Measurements from ENCODE around the gene NPHP4.
"Not testable (repeated sequence)": the region's sequence is repeated elsewhere in the genome, so short reads cannot be mapped to it uniquely, and the experiment has no call there.

NPHP4 gene

GRCh38 chr1:5854754-5855153 lies 137.5 kb downstream of the NPHP4 start:
- H3K4me3 ChIP-seq (replicated peaks in 1 of 2; ENCODE audit: low read depth in 2 of 2, low read length in 2 of 2), result no peak overlapping the region

GRCh38 chr1:5853858-5854257 lies 138.4 kb downstream of the NPHP4 start:
- DNase-seq (ENCODE audit: low read depth in 2 of 2); H3K4me3 ChIP-seq (replicated peaks in 1 of 2; ENCODE audit: low read depth in 2 of 2, low read length in 2 of 2): not testable (repeated sequence)

More at GRCh38 chr1:5854754-5855153, 137.5 kb downstream of the NPHP4 start:
- no peak for DNase-seq (ENCODE audit: low read depth in 2 of 2)
- TF ChIP-seq CTCF (IDR thresholded peaks at IDR 0.05; ENCODE audit: low read depth, low read length), result no peak

GRCh38 chr1:5850503-5850902 lies 141.7 kb downstream of the NPHP4 start:
- H3K4me3 ChIP-seq (replicated peaks in 1 of 2; ENCODE audit: low read depth in 2 of 2, low read length in 2 of 2), result no peak overlapping the region
- no peak for TF ChIP-seq CTCF (IDR thresholded peaks at IDR 0.05; ENCODE audit: low read depth, low read length)
- no peak for DNase-seq (ENCODE audit: low read depth in 2 of 2)

GRCh38 chr1:5849550-5849949 lies 142.7 kb downstream of the NPHP4 start:
- no peak overlapping the region for H3K4me3 ChIP-seq (replicated peaks in 1 of 2; ENCODE audit: low read depth in 2 of 2, low read length in 2 of 2)
- DNase-seq (ENCODE audit: low read depth in 2 of 2), result no peak
- no peak for TF ChIP-seq CTCF (IDR thresholded peaks at IDR 0.05; ENCODE audit: low read depth, low read length)

GRCh38 chr1:5847013-5847659 lies 145.1 kb downstream of the NPHP4 start:
- H3K4me3 ChIP-seq (replicated peaks in 1 of 2; ENCODE audit: low read depth in 2 of 2, low read length in 2 of 2), result no peak overlapping the region
- peak; percentile 10 to 37 for DNase-seq (ENCODE audit: low read depth in 2 of 2)
- no peak for TF ChIP-seq CTCF (IDR thresholded peaks at IDR 0.05; ENCODE audit: low read depth, low read length)

GRCh38 chr1:5845376-5845775 lies 146.8 kb downstream of the NPHP4 start:
- H3K4me3 ChIP-seq (replicated peaks in 1 of 2; ENCODE audit: low read depth in 2 of 2, low read length in 2 of 2), result no peak overlapping the region
- TF ChIP-seq CTCF (IDR thresholded peaks at IDR 0.05; ENCODE audit: low read depth, low read length), result no peak
- DNase-seq (ENCODE audit: low read depth in 2 of 2), result peak in 1 of 2 donors; percentile 7

- no peak for DNase-seq (ENCODE audit: low read depth in 2 of 2)
- H3K4me3 ChIP-seq (replicated peaks in 1 of 2; ENCODE audit: low read depth in 2 of 2, low read length in 2 of 2), result no peak overlapping the region
- no peak for TF ChIP-seq CTCF (IDR thresholded peaks at IDR 0.05; ENCODE audit: low read depth, low read length)
Observed at GRCh38 chr1:5844442-5844841, 147.8 kb downstream of the NPHP4 start.
